ENCODE measurements around the gene GPRASP2. TPM values are rescaled to one million over a fixed set of nuclear protein-coding genes. Genes with fewer than 3 reads are reported as not detected.
A peak's percentile ranks its signal among the peaks of the same experiment; 100 is the strongest.
"Not testable (repeated sequence)": the region's sequence is repeated elsewhere in the genome, so short reads cannot be mapped to it uniquely, and the experiment has no call there.

The GPRASP2 gene
- total and polyA plus RNA-seq, 4 donors = 2.4 to 23.9 (median 4.4) TPM

GRCh38 chrX:102672856-102673255 lies 39.4 kb upstream of the GPRASP2 start:
- peak in 2 of 3 donors; percentile 24 to 29 for DNase-seq
- ATAC-seq (ENCODE audit: insufficient read depth, low FRiP score) = no peak
- H3K27ac ChIP-seq (ENCODE audit: low read depth in 1 of 2, low read length in 1 of 2) = no peak overlapping the region
- WGBS, 2 donors = 37 to 62% methylated on average over 3 of the region's 3 CpGs
- H3K4me1 ChIP-seq (ENCODE audit: control insufficient read depth in 5 of 5, insufficient read depth in 5 of 5, low read length in 5 of 5) = no peaks in the 10 kb centered on the region
- TF ChIP-seq, protein P1, sequence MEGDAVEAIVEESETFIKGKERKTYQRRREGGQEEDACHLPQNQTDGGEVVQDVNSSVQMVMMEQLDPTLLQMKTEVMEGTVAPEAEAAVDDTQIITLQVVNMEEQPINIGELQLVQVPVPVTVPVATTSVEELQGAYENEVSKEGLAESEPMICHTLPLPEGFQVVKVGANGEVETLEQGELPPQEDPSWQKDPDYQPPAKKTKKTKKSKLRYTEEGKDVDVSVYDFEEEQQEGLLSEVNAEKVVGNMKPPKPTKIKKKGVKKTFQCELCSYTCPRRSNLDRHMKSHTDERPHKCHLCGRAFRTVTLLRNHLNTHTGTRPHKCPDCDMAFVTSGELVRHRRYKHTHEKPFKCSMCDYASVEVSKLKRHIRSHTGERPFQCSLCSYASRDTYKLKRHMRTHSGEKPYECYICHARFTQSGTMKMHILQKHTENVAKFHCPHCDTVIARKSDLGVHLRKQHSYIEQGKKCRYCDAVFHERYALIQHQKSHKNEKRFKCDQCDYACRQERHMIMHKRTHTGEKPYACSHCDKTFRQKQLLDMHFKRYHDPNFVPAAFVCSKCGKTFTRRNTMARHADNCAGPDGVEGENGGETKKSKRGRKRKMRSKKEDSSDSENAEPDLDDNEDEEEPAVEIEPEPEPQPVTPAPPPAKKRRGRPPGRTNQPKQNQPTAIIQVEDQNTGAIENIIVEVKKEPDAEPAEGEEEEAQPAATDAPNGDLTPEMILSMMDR (IDR thresholded peaks at IDR 0.05; ENCODE audit: control extremely low read depth, extremely low read depth) = no peak
- H3K36me3 ChIP-seq (ENCODE audit: control insufficient read depth in 4 of 4, insufficient read depth in 4 of 4, low read length in 4 of 4) = peaks cover 0 to 5% (median 0%) of the 10 kb centered on the region in 4 donors
- no peaks in the 10 kb centered on the region for H3K9me3 ChIP-seq (ENCODE audit: control insufficient read depth in 4 of 4, insufficient read depth in 3 of 4, low read length in 3 of 4)
- H3K4me3 ChIP-seq = no peak overlapping the region
- no peak overlapping the region for H3K9ac ChIP-seq (ENCODE audit: insufficient read depth in 1 of 2, low read length in 2 of 2)
- H3K27me3 ChIP-seq (ENCODE audit: control insufficient read depth in 3 of 3, insufficient read depth in 3 of 3, low read length in 2 of 3) = no peaks in the 10 kb centered on the region

DNA sequence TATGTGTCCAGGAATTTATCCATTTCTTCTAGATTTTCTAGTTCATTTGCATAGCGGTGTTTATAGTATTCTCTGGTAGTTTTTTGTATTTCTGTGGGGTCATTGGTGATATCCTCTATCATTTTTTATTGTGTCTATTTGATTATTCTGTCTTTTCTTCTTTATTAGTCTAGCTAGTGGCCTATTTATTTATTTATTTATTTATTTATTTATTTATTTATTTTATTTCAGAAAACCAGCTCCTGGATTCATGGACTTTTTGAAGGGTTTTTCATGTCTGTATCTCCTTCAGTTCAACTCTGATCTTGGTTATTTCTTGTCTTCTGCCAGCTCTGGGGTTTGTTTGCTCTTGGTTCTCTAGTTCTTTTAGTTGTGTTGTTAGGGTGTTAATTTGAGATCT lies 34.8 kb upstream of the GPRASP2 start:
- H3K9ac ChIP-seq (ENCODE audit: insufficient read depth in 1 of 2, low read length in 2 of 2); H3K36me3 ChIP-seq (ENCODE audit: control insufficient read depth in 4 of 4, insufficient read depth in 4 of 4, low read length in 4 of 4); H3K27ac ChIP-seq (ENCODE audit: low read depth in 1 of 2, low read length in 1 of 2); H3K9me3 ChIP-seq (ENCODE audit: control insufficient read depth in 4 of 4, insufficient read depth in 3 of 4, low read length in 3 of 4); DNase-seq; ATAC-seq (ENCODE audit: insufficient read depth, low FRiP score); H3K4me3 ChIP-seq; H3K27me3 ChIP-seq (ENCODE audit: control insufficient read depth in 3 of 3, insufficient read depth in 3 of 3, low read length in 2 of 3); H3K4me1 ChIP-seq (ENCODE audit: control insufficient read depth in 5 of 5, insufficient read depth in 5 of 5, low read length in 5 of 5): not testable (repeated sequence)
- 79 to 100% methylated on average over 1 of the region's 1 CpG for WGBS, 2 donors

DNA sequence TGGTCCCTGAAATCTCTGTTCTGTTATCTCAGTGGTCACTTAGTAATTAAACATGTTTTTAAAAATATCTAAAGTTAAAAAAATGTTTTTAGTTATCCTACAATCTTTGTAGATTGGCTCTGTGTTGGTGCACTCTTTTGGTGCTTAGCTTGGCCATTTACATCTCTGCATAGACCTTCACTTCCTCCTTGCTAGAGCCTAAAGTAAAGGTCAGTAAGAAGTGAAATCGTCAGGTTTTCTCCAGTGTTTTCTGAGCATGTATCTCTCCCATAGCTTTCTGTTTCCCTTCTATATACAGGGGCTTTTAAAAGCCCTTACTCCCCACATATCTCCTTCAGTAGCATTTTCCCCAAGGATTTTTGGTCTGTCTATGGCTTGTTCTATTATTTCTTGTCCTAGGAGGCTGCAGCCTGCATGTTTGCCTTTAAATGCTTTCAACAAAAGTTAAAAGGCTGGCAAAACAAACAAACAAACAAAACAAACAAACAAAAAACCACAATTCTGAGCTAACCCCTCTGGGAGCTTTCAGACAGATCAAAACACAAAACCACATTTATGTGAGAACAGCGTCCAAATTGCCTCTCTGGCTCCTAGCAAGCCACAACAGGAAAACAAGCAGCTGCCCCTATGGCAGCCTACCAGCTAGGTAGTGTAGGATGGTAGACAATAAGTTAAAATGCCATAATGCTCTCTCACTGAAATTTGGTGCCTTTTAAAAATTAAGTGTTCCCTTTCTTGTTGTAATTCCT lies 27.3 kb upstream of the GPRASP2 start:
- 55 to 56% methylated on average over 2 of the region's 2 CpGs for WGBS, 2 donors
- DNase-seq (no peak), ATAC-seq (ENCODE audit: insufficient read depth, low FRiP score) (no peak)
- no peak overlapping the region for H3K4me3 ChIP-seq
- H3K27me3 ChIP-seq (ENCODE audit: control insufficient read depth in 3 of 3, insufficient read depth in 3 of 3, low read length in 2 of 3) = no peaks in the 10 kb centered on the region
- TF ChIP-seq, protein P1 (IDR thresholded peaks at IDR 0.05; ENCODE audit: control extremely low read depth, extremely low read depth) = no peak
- no peak overlapping the region for H3K27ac ChIP-seq (ENCODE audit: low read depth in 1 of 2, low read length in 1 of 2)
- no peak overlapping the region for H3K9ac ChIP-seq (ENCODE audit: insufficient read depth in 1 of 2, low read length in 2 of 2)
- H3K9me3 ChIP-seq (ENCODE audit: control insufficient read depth in 4 of 4, insufficient read depth in 3 of 4, low read length in 3 of 4) = peaks cover 0 to 10% (median 2%) of the 10 kb centered on the region in 4 donors
- no peaks in the 10 kb centered on the region for H3K4me1 ChIP-seq (ENCODE audit: control insufficient read depth in 5 of 5, insufficient read depth in 5 of 5, low read length in 5 of 5)
- peaks cover 0 to 8% (median 2%) of the 10 kb centered on the region in 4 donors for H3K36me3 ChIP-seq (ENCODE audit: control insufficient read depth in 4 of 4, insufficient read depth in 4 of 4, low read length in 4 of 4)

DNA sequence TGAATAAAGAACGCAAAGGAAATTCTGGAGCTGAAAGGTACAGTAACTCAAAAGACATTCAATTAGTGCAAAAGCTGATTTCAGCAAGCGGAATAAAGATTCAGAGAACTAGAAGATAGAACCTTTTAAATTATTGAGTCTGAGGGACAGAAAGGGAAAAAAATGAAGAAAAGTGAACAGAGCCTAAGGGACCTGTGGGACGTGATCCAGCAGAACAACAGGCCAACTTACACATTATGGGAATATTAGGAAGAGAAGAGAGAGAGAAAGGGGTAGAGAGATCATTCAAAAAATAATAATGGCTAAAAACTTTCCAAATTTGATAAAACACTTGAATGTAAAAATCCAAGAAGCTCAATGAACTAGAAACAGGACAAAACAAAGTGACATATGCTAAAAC lies 17.5 kb upstream of the GPRASP2 start:
- 81 to 100% methylated on average over 3 of the region's 3 CpGs for WGBS, 2 donors
- H3K4me1 ChIP-seq (ENCODE audit: control insufficient read depth in 5 of 5, insufficient read depth in 5 of 5, low read length in 5 of 5) = no peaks in the 10 kb centered on the region
- TF ChIP-seq, protein P1 (IDR thresholded peaks at IDR 0.05; ENCODE audit: control extremely low read depth, extremely low read depth) = no peak
- ATAC-seq (ENCODE audit: insufficient read depth, low FRiP score) = no peak
- H3K27me3 ChIP-seq (ENCODE audit: control insufficient read depth in 3 of 3, insufficient read depth in 3 of 3, low read length in 2 of 3) = no peaks in the 10 kb centered on the region
- no peaks in the 10 kb centered on the region for H3K36me3 ChIP-seq (ENCODE audit: control insufficient read depth in 4 of 4, insufficient read depth in 4 of 4, low read length in 4 of 4)
- H3K4me3 ChIP-seq = no peak overlapping the region
- no peak for DNase-seq
- no peak overlapping the region for H3K27ac ChIP-seq (ENCODE audit: low read depth in 1 of 2, low read length in 1 of 2)
- peaks cover 0 to 2% (median 0%) of the 10 kb centered on the region in 4 donors for H3K9me3 ChIP-seq (ENCODE audit: control insufficient read depth in 4 of 4, insufficient read depth in 3 of 4, low read length in 3 of 4)
- H3K9ac ChIP-seq (ENCODE audit: insufficient read depth in 1 of 2, low read length in 2 of 2) = no peak overlapping the region
